Muscle layer of colon (tissue), 2 donors: ENCODE results near the gene MTFMT.
"Not testable (repeated sequence)": the region's sequence is repeated elsewhere in the genome, so short reads cannot be mapped to it uniquely, and the experiment has no call there.

Experiments used
- H3K27ac ChIP-seq: one replicate; pipeline ENCODE4 v1.7.0; 2013; ENCODE audit warnings: low read depth, mild to moderate bottlenecking, low read length, moderate library complexity
- H3K27me3 ChIP-seq, 2 donors: one replicate each; pipeline ENCODE4 v1.7.0; 2013; ENCODE audit warnings: low read length in 2 of 2, mild to moderate bottlenecking in 2 of 2; ENCODE audit not compliant: insufficient read depth in 2 of 2, control insufficient read depth in 1 of 2
- H3K36me3 ChIP-seq: one replicate; pipeline ENCODE4 v1.7.0; 2013; ENCODE audit warnings: mild to moderate bottlenecking, low read length; ENCODE audit not compliant: insufficient read depth
- H3K4me1 ChIP-seq: one replicate; pipeline ENCODE4 v1.7.0; 2013; ENCODE audit warnings: mild to moderate bottlenecking, low read length; ENCODE audit not compliant: insufficient read depth
- H3K4me3 ChIP-seq, 2 donors: one replicate each; pipeline ENCODE4 v1.7.0; 2013; ENCODE audit warnings: low read length in 2 of 2, low read depth in 1 of 2, mild to moderate bottlenecking in 1 of 2, moderate library complexity in 1 of 2
- H3K9ac ChIP-seq: one replicate; pipeline ENCODE4 v1.7.0; 2013; ENCODE audit warnings: low read length
- H3K9me3 ChIP-seq: one replicate; pipeline ENCODE4 v1.7.0; 2013; ENCODE audit warnings: mild to moderate bottlenecking, low read length
- donor health status: abdominal sarcoma.
- donor health status: Adenocarcinoma of cecum.

MTFMT gene

DNA sequence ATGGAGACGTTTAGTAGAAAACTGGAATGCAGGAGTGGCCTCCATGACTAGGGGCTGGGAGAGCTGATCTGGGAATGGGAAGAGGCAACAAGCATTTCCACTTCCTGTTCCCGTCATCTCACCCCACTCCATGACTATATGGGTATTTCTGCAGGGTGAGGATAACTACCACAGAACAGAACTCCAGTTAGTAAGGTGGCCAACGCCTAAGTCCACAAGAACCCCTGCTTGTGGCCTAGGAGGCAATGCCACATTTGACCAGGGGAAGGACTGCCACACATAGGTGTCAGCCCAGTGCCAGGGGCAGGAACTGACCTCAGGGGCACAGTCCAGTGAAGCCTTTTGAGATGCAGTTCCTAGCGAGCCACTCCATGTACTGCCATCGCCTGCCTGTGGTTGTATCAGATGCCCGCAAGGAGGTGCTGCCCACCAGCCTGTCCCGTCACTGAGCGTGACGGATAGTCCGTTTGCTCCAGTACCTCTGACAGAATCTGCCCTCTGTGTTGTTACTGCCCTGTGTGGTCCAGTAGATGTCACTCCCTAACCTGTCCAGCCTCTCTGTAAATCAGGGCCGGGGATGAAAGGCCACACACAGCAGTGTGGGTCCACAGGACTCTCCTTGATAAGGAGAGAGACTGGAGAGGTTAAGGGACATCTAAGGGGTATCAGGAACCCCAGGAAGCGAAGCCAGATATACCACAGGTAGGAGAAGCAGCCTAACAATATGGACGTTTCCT lies 3.5 kb upstream of the MTFMT start:
- Histone ChIP-seq H3K27me3 (no peaks in the 10 kb centered on the region), H3K27ac (no peak overlapping the region), H3K4me3 (no peak overlapping the region), H3K9ac (no peak overlapping the region), H3K4me1 (peaks cover 10% of the 10 kb centered on the region), H3K36me3 (no peaks in the 10 kb centered on the region), H3K9me3 (no peaks in the 10 kb centered on the region)

DNA sequence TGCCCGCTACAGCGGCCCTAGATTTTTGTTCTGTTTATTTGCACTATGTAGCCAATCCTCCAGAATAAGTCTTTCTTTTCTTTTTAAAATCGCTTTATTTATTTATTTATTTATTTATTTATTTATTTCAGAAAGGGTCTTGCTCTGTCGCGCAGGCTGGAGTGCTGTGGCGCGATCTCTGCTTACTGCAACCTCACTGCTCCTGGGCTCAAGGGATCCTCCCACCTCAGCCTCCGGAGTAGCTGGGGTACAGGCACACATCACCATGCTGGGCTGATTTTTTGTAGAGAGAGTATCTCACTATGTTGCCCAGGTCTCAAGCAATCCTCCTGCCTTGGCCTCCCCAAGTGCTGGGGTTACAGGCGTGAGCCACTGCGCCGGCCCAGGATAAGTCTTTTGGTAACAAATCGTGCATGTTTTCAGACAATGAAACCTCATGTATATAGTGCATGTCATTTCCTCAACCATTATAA lies 333 bp upstream of the MTFMT start:
- Histone ChIP-seq H3K36me3 (peaks cover 13% of the 10 kb centered on the region), H3K9ac (no peak overlapping the region), H3K4me3 (peak overlapping the region; percentile 78 to 98), H3K4me1 (peaks cover 10% of the 10 kb centered on the region), H3K27me3 (no peaks in the 10 kb centered on the region), H3K27ac (peak overlapping the region; percentile 82), H3K9me3 (no peaks in the 10 kb centered on the region)

DNA sequence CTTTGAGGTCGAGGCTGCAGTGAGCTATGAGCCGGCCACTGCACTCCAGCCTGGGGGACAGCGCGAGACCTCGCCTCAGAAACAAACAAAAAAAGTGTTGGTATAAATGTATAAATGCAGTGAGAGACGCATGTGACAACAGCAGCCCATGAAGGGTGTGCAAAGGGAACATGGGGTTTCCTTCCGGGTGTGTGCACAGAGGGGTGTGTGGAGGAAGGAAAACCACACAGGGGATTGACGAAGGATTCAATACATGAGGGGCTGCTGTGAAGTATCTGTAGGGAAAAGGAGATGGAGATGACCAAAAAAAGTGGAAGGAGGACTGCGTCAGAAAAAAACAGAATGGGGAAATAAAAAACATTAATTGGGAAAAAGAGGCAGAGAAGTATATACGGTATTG lies 1.1 kb downstream of the MTFMT start:
- H3K27me3 ChIP-seq: no peaks in the 10 kb centered on the region
- no peaks in the 10 kb centered on the region for H3K9me3 ChIP-seq
- peaks cover 2% of the 10 kb centered on the region for H3K4me1 ChIP-seq
- peak overlapping the region; percentile 78 to 98 for H3K4me3 ChIP-seq
- peaks cover 20% of the 10 kb centered on the region for H3K36me3 ChIP-seq
- H3K27ac ChIP-seq: no peak overlapping the region
- H3K9ac ChIP-seq: peak overlapping the region; percentile 59

DNA sequence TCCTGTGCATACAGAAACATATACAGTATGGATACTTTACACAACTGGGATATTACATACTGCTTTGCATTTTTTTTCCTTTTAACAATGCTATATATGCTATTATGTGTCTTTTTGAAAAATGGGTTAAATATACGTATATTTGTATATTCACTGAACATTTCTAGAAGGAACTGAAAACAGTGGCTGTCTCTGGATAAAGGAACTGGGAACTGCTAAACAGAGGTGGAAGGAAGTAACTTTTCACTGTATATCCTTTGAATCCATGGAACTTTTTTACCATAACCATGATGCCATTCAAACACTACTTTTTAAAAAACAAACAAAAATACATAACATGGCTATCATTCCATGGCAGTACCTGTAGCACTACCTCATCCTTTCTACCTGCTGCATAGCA lies 1.8 kb downstream of the MTFMT start:
- no peaks in the 10 kb centered on the region for H3K4me1 ChIP-seq
- no peak overlapping the region for H3K9ac ChIP-seq
- no peaks in the 10 kb centered on the region for H3K27me3 ChIP-seq
- no peak overlapping the region for H3K27ac ChIP-seq
- H3K9me3 ChIP-seq: no peaks in the 10 kb centered on the region
- H3K4me3 ChIP-seq: peak overlapping the region in 1 of 2 donors; percentile 78
- peaks cover 20% of the 10 kb centered on the region for H3K36me3 ChIP-seq

DNA sequence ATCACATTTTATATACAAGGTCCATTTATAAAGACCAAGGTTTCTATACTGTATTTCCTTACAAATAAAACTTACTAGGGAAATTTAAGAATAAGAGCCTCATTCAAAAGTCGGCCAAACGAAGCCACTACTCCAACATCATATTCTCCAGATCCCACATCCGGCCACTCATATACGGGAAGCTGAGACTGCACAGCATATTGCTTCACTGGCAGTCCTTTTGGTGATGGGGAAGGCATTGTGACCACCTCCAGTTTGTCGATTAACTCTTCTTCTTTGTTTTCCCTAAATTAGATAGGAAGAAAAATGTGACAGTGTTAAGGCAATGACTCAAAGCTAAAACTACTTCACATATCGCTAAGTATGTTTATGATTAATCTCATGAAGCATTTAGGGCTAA lies 2.7 kb downstream of the MTFMT start:
- Histone ChIP-seq H3K36me3 (peaks cover 20% of the 10 kb centered on the region), H3K9me3 (no peaks in the 10 kb centered on the region), H3K9ac (no peak overlapping the region), H3K27me3 (no peaks in the 10 kb centered on the region), H3K27ac (no peak overlapping the region), H3K4me1 (no peaks in the 10 kb centered on the region), H3K4me3 (no peak overlapping the region)

DNA sequence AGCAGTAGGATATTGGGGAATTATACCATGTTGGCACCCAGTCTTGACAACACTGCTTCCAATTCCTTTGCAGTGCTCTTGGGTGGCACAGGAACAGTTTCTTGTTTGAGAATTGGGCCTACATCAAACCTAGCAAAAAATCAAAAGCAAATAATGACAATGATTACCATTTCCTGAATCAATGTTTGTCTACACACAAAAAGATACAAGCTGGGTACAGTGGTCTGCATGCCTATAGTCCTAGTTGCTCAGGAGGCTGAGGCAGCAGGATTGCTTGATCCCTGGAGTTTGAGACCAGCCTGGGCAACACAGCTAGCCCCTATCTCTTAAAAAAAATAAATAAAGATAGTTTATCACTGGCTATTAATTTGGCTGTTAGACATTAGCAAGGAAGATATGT lies 8.0 kb downstream of the MTFMT start:
- Histone ChIP-seq H3K27me3 (no peaks in the 10 kb centered on the region), H3K4me3 (no peak overlapping the region), H3K9me3 (no peaks in the 10 kb centered on the region), H3K36me3 (peaks cover 51% of the 10 kb centered on the region), H3K9ac (no peak overlapping the region), H3K4me1 (no peaks in the 10 kb centered on the region), H3K27ac (no peak overlapping the region)

DNA sequence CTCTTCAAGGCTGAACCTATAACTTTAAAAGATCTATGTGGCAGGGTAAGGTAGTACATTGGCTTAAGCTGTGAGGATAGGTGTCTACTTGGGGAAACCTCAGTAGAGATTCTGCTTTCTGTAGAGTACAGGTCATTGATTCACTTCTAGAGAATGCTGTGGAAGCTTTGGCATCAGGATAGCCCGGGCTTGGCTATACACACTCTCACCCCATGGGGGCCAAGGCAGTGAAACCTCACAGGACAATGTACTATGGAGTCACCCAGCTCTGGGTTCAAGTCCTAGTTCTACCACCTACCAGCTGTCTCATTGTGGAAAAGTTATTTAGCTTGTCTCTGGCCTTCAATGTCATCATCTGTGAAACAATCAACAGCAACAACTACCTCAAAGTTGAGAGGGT lies 9.0 kb downstream of the MTFMT start:
- no peaks in the 10 kb centered on the region for H3K27me3 ChIP-seq
- no peak overlapping the region for H3K9ac ChIP-seq
- no peak overlapping the region for H3K4me3 ChIP-seq
- H3K27ac ChIP-seq: no peak overlapping the region
- no peaks in the 10 kb centered on the region for H3K9me3 ChIP-seq
- H3K4me1 ChIP-seq: no peaks in the 10 kb centered on the region
- H3K36me3 ChIP-seq: peaks cover 48% of the 10 kb centered on the region

DNA sequence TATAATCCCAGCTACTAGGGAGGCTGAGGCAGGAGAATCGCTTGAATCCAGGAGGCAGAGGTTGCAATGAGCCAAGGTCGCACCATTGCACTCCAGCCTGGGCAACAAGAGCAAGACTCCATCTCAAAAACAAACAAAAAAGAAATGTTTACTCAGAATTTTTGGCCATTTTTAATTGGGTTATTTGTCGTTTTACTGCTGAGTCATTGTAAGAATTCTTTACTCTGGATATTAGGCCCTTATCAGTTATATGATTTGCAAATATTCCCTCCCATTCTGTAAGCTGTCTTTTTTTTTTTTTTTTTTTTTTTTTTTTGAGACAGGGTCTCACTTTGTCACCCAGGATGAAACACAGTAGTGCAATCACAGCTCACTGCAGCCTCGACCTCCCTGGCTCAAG lies 18.2 kb downstream of the MTFMT start:
- not testable (repeated sequence) for H3K27me3 ChIP-seq, H3K27ac ChIP-seq, H3K4me3 ChIP-seq, H3K9ac ChIP-seq, H3K4me1 ChIP-seq, H3K9me3 ChIP-seq
- peaks cover 31% of the 10 kb centered on the region for H3K36me3 ChIP-seq

DNA sequence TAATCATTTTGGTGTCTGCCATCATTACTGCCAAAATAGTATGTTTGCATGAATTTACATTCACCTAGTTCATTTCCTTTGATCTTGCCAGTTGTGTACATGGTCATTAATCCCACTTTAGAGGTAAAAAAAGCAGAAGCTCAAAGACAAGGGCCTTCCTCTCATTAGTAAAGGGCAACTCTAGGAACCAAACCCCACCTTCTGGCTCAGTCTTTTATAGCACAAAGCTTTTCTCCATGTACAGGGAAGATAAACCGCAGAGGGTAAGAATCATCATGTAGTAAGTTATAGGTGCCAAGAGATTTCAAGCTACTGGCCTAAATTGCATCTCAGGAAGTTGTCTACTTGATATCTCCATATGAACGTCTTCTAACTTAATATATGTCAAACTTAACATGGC lies 20.5 kb downstream of the MTFMT start:
- H3K4me1 ChIP-seq: no peaks in the 10 kb centered on the region
- peaks cover 22% of the 10 kb centered on the region for H3K36me3 ChIP-seq

DNA sequence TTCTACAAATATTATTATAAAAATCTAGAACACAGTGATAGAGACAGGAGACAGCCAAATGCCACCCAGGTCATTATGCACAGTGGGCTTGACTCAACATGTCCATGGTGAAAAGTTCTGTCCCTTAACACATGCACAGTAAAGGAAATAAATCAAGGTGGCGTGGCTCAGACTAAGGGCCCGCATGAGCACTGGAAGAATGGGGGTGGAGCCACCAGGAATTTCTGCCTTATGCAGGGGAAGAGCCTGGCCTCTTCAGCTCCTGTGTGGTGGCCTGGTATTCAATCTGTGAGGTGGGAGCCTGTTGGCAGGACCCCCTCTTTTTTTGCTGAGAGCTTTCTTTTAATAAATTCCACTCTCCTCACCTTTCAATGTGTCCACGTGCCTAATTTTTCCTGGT lies 22.6 kb downstream of the MTFMT start:
- Histone ChIP-seq H3K4me3 (no peak overlapping the region), H3K27me3 (no peaks in the 10 kb centered on the region), H3K9me3 (no peaks in the 10 kb centered on the region), H3K4me1 (no peaks in the 10 kb centered on the region), H3K9ac (no peak overlapping the region), H3K36me3 (peaks cover 11% of the 10 kb centered on the region), H3K27ac (no peak overlapping the region)

More for the DNA sequence above, 20.5 kb downstream of the MTFMT start:
- no peak overlapping the region for H3K9ac ChIP-seq
- no peak overlapping the region for H3K27ac ChIP-seq
- H3K27me3 ChIP-seq: no peaks in the 10 kb centered on the region
- H3K9me3 ChIP-seq: no peaks in the 10 kb centered on the region
- H3K4me3 ChIP-seq: no peak overlapping the region

DNA sequence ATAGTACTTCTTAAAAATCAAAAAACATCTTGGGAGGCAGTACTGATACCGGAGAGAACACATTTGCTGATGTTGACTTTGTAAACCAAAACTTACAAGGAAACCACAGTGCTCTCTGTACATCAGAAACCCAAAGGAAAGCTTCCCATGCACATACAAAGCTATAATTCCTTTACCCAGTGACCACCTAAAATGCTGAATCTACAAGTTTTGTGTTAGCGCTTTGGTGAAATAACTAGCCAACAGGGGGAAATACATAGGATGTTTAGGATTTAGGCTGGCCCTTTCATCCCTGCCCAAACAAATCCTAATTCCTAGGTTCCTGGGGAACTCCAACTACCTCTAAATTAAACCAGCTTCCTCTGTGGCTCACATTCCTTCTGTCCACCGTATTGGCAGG lies 24.4 kb downstream of the MTFMT start:
- Histone ChIP-seq H3K27ac (no peak overlapping the region), H3K36me3 (peaks cover 6% of the 10 kb centered on the region), H3K4me3 (no peak overlapping the region), H3K9ac (no peak overlapping the region), H3K9me3 (no peaks in the 10 kb centered on the region), H3K27me3 (no peaks in the 10 kb centered on the region), H3K4me1 (no peaks in the 10 kb centered on the region)

DNA sequence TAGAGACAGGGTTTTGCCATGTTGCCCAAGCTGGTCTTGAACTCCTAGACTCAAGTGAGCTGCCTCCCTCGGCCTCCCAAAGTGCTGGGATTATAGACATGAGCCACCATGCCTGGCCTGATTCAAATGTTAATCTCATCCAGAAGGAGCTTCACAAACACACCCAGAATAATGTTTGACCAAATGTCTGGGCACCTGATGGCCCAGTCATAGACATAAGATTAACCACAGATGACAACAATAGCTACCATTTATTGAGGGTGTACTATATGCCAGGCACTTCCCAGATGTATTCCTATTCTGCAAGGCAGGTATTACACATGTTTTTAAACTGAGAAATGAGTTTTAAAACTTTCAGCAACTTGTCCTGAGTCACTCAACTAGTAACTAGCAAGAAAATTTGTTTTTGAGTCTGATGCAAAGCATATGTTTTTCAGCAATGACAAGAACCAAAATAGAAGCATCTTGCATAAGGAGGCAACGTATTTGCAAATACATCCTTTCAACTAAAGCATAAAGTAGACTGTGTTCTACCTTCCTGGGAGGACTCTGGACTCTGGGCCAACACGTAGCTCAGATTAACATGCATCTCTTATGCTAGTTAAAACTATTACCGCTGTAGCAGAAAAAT lies 31.6 kb downstream of the MTFMT start:
- Histone ChIP-seq H3K27ac (no peak overlapping the region), H3K4me1 (no peaks in the 10 kb centered on the region), H3K27me3 (no peaks in the 10 kb centered on the region), H3K9ac (no peak overlapping the region), H3K9me3 (no peaks in the 10 kb centered on the region), H3K36me3 (no peaks in the 10 kb centered on the region), H3K4me3 (no peak overlapping the region)
